GM18507 (cell line): ENCODE measurements around the gene PSPH.
A peak's percentile ranks its signal among the peaks of the same experiment; 100 is the strongest.
"Not testable (repeated sequence)": the region's sequence is repeated elsewhere in the genome, so short reads cannot be mapped to it uniquely, and the experiment has no call there.

Experiments
- DNase-seq: peaks from one replicate; pipeline ENCODE4 v3.0.0; 2011; ENCODE audit warnings: low read depth; ENCODE audit not compliant: insufficient read length; ENCODE audit errors: extremely low spot score
- FAIRE-seq: peaks from 2 replicates; lab custom pipeline; 2011; peaks lifted over from hg19 to GRCh38; lab: Jason Lieb, UNC

PSPH gene

GRCh38 chr7:56063882-56064625, 12.8 kb upstream of the PSPH start, which contains the start of gene SUMF2:
SUMF2 (plus strand) TSS chr7:56064286; CDS start chr7:56064312, 26 bp downstream.
- peak; percentile 85 for FAIRE-seq
- peak; percentile 98 for DNase-seq

GRCh38 chr7:56063500-56063881, 12.2 kb upstream of the PSPH start:
- no peak for DNase-seq
- no peak for FAIRE-seq

- DNase-seq, result no peak
Observed at GRCh38 chr7:56062382-56062781, 11.1 kb upstream of the PSPH start.

GRCh38 chr7:56053993-56054392, 2.7 kb upstream of the PSPH start:
- no peak for FAIRE-seq

More at GRCh38 chr7:56062382-56062781, 11.1 kb upstream of the PSPH start:
- FAIRE-seq, result no peak

GRCh38 chr7:56053379-56053778, 2.1 kb upstream of the PSPH start:
- FAIRE-seq (no peak), DNase-seq (no peak)

More at GRCh38 chr7:56053993-56054392, 2.7 kb upstream of the PSPH start:
- DNase-seq, result no peak

GRCh38 chr7:56051053-56051338, 248 bp downstream of the PSPH start:
- no peak for DNase-seq
- FAIRE-seq, result no peak

- not testable (repeated sequence) for DNase-seq, FAIRE-seq
Observed at GRCh38 chr7:56048763-56049162, 2.5 kb downstream of the PSPH start.

- no peak for FAIRE-seq
- no peak for DNase-seq
Observed at GRCh38 chr7:56048245-56048644, 3.0 kb downstream of the PSPH start.

GRCh38 chr7:56047446-56048116, 3.7 kb downstream of the PSPH start:
- FAIRE-seq, DNase-seq: not testable (repeated sequence)

- FAIRE-seq, result no peak
- DNase-seq, result no peak
Observed at GRCh38 chr7:56046721-56047445, 4.4 kb downstream of the PSPH start.

- DNase-seq, FAIRE-seq: not testable (repeated sequence)
Observed at GRCh38 chr7:56045758-56046157, 5.5 kb downstream of the PSPH start.

- DNase-seq (no peak), FAIRE-seq (no peak)
Observed at GRCh38 chr7:56040730-56041129, 10.5 kb downstream of the PSPH start.

- DNase-seq (peak; percentile 57), FAIRE-seq (peak; percentile 78)
Observed at GRCh38 chr7:56033671-56034432, 17.4 kb downstream of the PSPH start.

- not testable (repeated sequence) for FAIRE-seq, DNase-seq
Observed at GRCh38 chr7:56032578-56032977, 18.7 kb downstream of the PSPH start.

GRCh38 chr7:56031556-56031955, 19.7 kb downstream of the PSPH start:
- FAIRE-seq, DNase-seq: not testable (repeated sequence)

GRCh38 chr7:56030340-56030739, 20.9 kb downstream of the PSPH start:
- no peak for FAIRE-seq
- DNase-seq, result no peak

- FAIRE-seq (no peak), DNase-seq (no peak)
Observed at GRCh38 chr7:56028942-56029630, 22.2 kb downstream of the PSPH start.

GRCh38 chr7:56026538-56026937, 24.7 kb downstream of the PSPH start:
- DNase-seq, result no peak

GRCh38 chr7:56023500-56023899, 27.7 kb downstream of the PSPH start:
- DNase-seq, result no peak
- no peak for FAIRE-seq

More at GRCh38 chr7:56026538-56026937, 24.7 kb downstream of the PSPH start:
- FAIRE-seq, result no peak
